ENCODE results near the gene SPNS2.

SPNS2 gene

GRCh38 chr17:4559966-4560365 lies 61.3 kb downstream of the SPNS2 start:
- H3K4me3 ChIP-seq (ENCODE audit: low read depth, low read length), result no peak overlapping the region
- DNase-seq, result no peak
- no peak overlapping the region for H3K27ac ChIP-seq
- no peaks in the 10 kb centered on the region for H3K27me3 ChIP-seq (ENCODE audit: insufficient read depth, low read depth, severe bottlenecking)
- no peak for TF ChIP-seq CTCF (IDR thresholded peaks at IDR 0.05; ENCODE audit: low read depth, low read length)
- H3K9me3 ChIP-seq (ENCODE audit: severe bottlenecking), result no peaks in the 10 kb centered on the region
- no peaks in the 10 kb centered on the region for H3K36me3 ChIP-seq

GRCh38 chr17:4560421-4560820 lies 61.7 kb downstream of the SPNS2 start, which contains the start of gene GGT6:
Gene GGT6 (minus strand): TSS chr17:4560577. CDS start chr17:4560521, 56 bp downstream.
- no peak within 1 kb of the TSS for H3K4me3 ChIP-seq (ENCODE audit: low read depth, low read length)
- no peaks in the 10 kb centered on the region for H3K36me3 ChIP-seq
- H3K27ac ChIP-seq, result no peak within 1 kb of the TSS
- no peak for TF ChIP-seq CTCF (IDR thresholded peaks at IDR 0.05; ENCODE audit: low read depth, low read length)
- DNase-seq, result no peak
- no peaks in the 10 kb centered on the region for H3K9me3 ChIP-seq (ENCODE audit: severe bottlenecking)
- no peaks in the 10 kb centered on the region for H3K27me3 ChIP-seq (ENCODE audit: insufficient read depth, low read depth, severe bottlenecking)

GRCh38 chr17:4560837-4561256 lies 62.2 kb downstream of the SPNS2 start:
- no peak for DNase-seq
- no peaks in the 10 kb centered on the region for H3K36me3 ChIP-seq
- H3K9me3 ChIP-seq (ENCODE audit: severe bottlenecking), result no peaks in the 10 kb centered on the region
- H3K27ac ChIP-seq, result no peak overlapping the region
- peak; percentile 36 for TF ChIP-seq CTCF (IDR thresholded peaks at IDR 0.05; ENCODE audit: low read depth, low read length)
- H3K4me3 ChIP-seq (ENCODE audit: low read depth, low read length), result no peak overlapping the region
- H3K27me3 ChIP-seq (ENCODE audit: insufficient read depth, low read depth, severe bottlenecking), result no peaks in the 10 kb centered on the region

- no peak for TF ChIP-seq CTCF (IDR thresholded peaks at IDR 0.05; ENCODE audit: low read depth, low read length)
- H3K4me3 ChIP-seq (ENCODE audit: low read depth, low read length), result no peak overlapping the region
- DNase-seq, result no peak
- H3K27ac ChIP-seq, result no peak overlapping the region
- H3K27me3 ChIP-seq (ENCODE audit: insufficient read depth, low read depth, severe bottlenecking), result no peaks in the 10 kb centered on the region
- H3K36me3 ChIP-seq, result no peaks in the 10 kb centered on the region
- no peaks in the 10 kb centered on the region for H3K9me3 ChIP-seq (ENCODE audit: severe bottlenecking)
Observed at GRCh38 chr17:4562015-4562969, 63.6 kb downstream of the SPNS2 start.

- Histone ChIP-seq H3K27me3 (ENCODE audit: insufficient read depth, low read depth, severe bottlenecking) (no peaks in the 10 kb centered on the region), H3K4me3 (ENCODE audit: low read depth, low read length) (no peak overlapping the region; the same call in 1 of the 2 replicates), H3K9me3 (ENCODE audit: severe bottlenecking) (no peaks in the 10 kb centered on the region), H3K36me3 (no peaks in the 10 kb centered on the region), H3K27ac (peak overlapping the region; percentile 63)
- TF ChIP-seq CTCF (IDR thresholded peaks at IDR 0.05; ENCODE audit: low read depth, low read length), result peak; percentile 71
- DNase-seq, result peak; percentile 85
Observed at GRCh38 chr17:4565209-4566141, 66.8 kb downstream of the SPNS2 start.
